Choroid plexus epithelial cell (primary cell): ENCODE measurements around the gene PBRM1.

Source experiments
- DNase-seq: peaks from one replicate; pipeline ENCODE4 v3.0.0-alpha.2; 2010; ENCODE audit warnings: low read depth
- H3K4me3 ChIP-seq: 2 replicates; pipeline ENCODE4 v1.5.1; 2011; ENCODE audit warnings: low read depth, mild to moderate bottlenecking, control low read depth, low read length, moderate library complexity
- TF ChIP-seq, protein P1 (sequence below): conservative IDR thresholded peaks from 2 replicates; pipeline ENCODE4 v1.5.1; 2011; ENCODE audit warnings: low read depth, mild to moderate bottlenecking, control low read depth, inconsistent platforms, low read length, moderate library complexity

The PBRM1 gene

GRCh38 chr3:52557011-52557960, 128.4 kb downstream of the PBRM1 start:
- no peak for DNase-seq
- H3K4me3 ChIP-seq = no peak overlapping the region
- TF ChIP-seq, protein P1, sequence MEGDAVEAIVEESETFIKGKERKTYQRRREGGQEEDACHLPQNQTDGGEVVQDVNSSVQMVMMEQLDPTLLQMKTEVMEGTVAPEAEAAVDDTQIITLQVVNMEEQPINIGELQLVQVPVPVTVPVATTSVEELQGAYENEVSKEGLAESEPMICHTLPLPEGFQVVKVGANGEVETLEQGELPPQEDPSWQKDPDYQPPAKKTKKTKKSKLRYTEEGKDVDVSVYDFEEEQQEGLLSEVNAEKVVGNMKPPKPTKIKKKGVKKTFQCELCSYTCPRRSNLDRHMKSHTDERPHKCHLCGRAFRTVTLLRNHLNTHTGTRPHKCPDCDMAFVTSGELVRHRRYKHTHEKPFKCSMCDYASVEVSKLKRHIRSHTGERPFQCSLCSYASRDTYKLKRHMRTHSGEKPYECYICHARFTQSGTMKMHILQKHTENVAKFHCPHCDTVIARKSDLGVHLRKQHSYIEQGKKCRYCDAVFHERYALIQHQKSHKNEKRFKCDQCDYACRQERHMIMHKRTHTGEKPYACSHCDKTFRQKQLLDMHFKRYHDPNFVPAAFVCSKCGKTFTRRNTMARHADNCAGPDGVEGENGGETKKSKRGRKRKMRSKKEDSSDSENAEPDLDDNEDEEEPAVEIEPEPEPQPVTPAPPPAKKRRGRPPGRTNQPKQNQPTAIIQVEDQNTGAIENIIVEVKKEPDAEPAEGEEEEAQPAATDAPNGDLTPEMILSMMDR = no peak

- H3K4me3 ChIP-seq = no peak overlapping the region
- TF ChIP-seq, protein P1 = no peak
- no peak for DNase-seq
Measured at GRCh38 chr3:52555056-52555455, 130.7 kb downstream of the PBRM1 start.

- TF ChIP-seq, protein P1 = no peak
- no peak for DNase-seq
- H3K4me3 ChIP-seq = no peak overlapping the region
Measured at GRCh38 chr3:52554026-52554755, 131.5 kb downstream of the PBRM1 start.

DNA sequence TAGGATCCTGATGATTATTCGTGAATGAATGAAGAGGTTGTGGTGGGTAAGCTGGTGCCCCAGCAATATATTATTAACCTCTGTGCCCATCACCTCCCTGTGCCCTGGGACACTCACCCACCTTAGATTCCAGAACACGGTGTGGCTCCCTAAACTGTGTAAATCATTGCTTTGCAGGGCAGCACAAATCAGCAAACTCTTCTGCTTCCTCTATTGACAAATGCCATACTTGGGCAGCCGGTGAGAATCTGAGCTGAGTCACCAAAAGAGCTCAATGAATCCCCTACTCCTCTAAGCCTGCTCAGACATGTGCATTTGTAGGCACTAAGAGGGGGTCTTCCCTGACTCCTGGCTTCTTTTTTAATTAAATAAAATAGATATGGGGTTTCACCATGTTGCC, 133.6 kb downstream of the PBRM1 start:
- DNase-seq = no peak
- TF ChIP-seq, protein P1 = no peak
- no peak overlapping the region for H3K4me3 ChIP-seq

DNA sequence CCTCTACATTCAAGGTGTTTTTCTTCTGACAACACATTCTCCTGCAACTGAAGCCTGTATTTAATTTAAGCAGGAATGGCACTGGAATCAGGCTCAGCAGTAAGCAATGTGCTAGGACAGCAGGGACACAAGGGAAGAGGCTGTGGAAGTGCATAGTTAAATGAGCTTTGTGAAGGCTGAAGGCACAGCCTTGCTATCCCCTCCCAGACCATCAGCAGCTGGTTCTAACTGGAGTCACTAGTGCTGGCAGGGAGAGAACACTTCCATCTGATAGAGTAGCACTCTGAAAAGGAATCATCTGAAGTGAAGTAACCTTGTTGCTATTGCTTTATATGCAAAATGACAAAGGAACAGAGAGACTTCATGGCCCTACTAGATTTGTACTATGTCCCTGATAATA, 134.6 kb downstream of the PBRM1 start:
- TF ChIP-seq, protein P1 = no peak
- no peak for DNase-seq
- no peak overlapping the region for H3K4me3 ChIP-seq

- no peak for DNase-seq
- TF ChIP-seq, protein P1 = no peak
Measured at GRCh38 chr3:52547143-52547542, 138.6 kb downstream of the PBRM1 start.

More at GRCh38 chr3:52547143-52547542, 138.6 kb downstream of the PBRM1 start:
- H3K4me3 ChIP-seq = no peak overlapping the region
